22Rv1 (cell line): ENCODE measurements around the gene TNFRSF25.

Source experiments
- CTCF ChIP-seq: fragments of 450-650 bp; IDR thresholded peaks from 2 replicates; pipeline ENCODE4 v1.5.1; 2017; ENCODE audit warnings: mild to moderate bottlenecking
- ZFX ChIP-seq: fragments of 450-650 bp; IDR thresholded peaks from 2 replicates; pipeline ENCODE4 v1.6.1; 2017; ENCODE audit warnings: antibody characterized with exemption, borderline replicate concordance

GRCh38 chr1:6434186-6434585 lies 31.8 kb downstream of the TNFRSF25 start:
- TF ChIP-seq CTCF (no peak), ZFX (no peak)
